Measurements from ENCODE around the gene GTPBP6.
"Not testable (repeated sequence)": the region's sequence is repeated elsewhere in the genome, so short reads cannot be mapped to it uniquely, and the experiment has no call there.

GTPBP6 gene

DNA sequence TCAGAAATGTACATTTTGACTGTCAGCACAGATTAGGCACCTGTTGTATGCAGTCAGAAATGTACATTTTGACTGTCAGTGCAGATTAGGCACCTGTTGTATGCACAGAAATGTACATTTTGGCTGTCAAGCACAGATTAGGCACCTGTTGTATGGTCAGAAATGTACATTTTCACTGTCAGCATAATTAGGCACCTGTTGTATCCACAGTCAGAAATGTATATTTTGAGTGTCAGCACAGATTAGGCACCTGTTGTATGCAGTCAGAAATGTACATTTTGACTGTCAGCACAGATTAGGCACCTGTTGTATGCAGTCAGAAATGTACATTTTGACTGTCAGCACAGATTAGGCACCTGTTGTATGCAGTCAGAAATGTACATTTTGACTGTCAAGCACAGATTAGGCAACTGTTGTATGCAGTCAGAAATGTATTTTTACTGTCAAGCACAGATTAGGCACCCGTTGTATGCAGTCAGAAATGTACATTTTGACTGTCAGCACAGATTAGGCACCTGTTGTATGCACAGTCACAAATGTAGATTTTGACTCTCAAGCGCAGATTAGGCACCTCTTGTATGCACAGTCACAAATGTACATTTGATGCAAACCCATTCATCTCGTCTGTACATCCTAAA lies 11.9 kb downstream of the GTPBP6 start:
- H3K4me3 ChIP-seq (ENCODE audit: low read length); DNase-seq (ENCODE audit: low read depth, low spot score): not testable (repeated sequence)

DNA sequence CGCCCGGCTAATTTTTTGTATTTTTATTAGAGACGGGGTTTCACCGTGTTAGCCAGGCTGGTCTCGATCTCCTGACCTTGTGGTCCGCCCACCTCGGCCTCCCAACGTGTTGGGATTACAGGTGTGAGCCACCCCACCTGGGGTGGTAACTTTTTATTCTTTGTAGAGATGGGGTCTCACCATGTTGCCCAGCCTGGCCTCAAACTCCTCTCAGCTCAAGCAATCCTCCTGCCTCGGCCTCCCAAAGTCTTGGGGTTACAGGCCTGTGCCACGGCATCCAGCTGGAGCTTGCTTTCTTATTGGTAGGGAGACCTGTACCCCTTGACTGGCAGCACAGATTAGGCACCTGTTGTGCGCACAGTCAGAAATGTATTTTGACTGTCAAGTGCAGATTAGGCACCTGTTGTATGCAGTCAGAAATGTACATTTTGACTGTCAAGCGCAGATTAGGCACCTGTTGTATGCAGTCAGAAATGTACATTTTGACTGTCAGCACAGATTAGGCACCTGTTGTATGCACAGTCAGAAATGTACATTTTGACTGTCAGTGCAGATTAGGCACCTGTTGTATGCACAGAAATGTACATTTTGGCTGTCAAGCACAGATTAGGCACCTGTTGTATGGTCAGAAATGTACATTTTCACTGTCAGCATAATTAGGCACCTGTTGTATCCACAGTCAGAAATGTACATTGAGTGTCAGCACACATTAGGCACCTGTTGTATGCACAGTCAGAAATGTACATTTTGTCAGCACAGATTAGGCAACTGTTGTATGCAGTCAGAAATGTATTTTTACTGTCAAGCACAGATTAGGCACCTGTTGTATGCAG lies 12.6 kb downstream of the GTPBP6 start:
- not testable (repeated sequence) for H3K4me3 ChIP-seq (ENCODE audit: low read length); DNase-seq (ENCODE audit: low read depth, low spot score)

DNA sequence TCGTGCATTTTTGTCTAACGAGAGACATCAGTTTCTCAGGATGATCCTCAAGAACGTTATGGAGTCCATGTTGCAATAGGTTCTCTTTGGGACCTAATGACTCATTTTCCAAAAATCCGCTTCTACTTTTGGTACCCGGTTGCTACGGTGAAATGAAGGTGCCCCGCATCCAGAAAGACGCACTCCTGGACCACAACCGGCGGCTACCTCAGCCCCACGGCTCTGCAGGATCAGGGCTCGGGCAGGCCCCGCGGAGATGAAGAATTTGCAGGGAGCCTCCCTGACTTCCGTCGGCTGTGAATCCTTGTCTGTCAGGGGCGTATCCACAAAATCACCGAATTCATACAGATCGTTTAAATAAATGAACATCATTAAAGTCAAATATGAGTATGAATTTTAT lies 15.6 kb downstream of the GTPBP6 start:
- no peak for DNase-seq (ENCODE audit: low read depth, low spot score)

DNA sequence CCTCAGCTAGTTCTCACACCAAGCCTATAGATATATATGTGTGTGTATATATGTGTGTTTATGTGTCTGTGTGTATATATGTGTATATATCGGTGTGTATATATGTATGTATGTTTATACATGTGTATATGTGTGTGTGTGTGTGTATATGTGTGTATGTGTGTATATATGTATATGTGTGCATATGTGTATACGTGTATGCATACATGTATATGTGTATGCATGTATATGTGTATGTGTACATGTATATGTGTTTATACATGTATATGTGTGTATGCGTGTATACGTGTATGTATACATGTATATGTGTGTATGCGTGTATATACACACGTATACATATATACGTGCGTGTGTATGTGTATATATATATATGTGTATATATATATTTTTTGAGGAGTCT lies 18.3 kb downstream of the GTPBP6 start:
- DNase-seq (ENCODE audit: low read depth, low spot score) = no peak
- no peak overlapping the region for H3K4me3 ChIP-seq (ENCODE audit: low read length)

More for the DNA sequence above, 15.6 kb downstream of the GTPBP6 start:
- no peak overlapping the region for H3K4me3 ChIP-seq (ENCODE audit: low read length)

DNA sequence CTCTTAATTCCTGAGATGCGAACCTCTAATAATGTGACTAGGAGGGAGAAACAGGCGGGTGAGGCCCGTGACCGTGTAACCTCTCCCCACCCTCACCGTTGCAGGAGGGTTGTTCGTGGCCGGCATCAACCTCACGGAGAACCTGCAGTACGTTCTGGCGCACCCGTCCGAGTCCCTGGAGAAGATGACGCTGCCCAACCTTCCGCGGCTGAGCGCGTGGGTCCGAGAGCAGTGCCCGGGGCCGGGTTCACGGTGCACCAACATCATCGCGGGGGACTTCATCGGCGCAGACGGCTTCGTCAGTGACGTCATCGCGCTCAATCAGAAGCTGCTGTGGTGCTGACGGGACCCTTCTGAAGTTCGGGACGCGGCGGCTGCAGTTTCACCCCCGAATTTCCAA lies 19.6 kb downstream of the GTPBP6 start:
- DNase-seq (ENCODE audit: low read depth, low spot score) = no peak
- H3K4me3 ChIP-seq (ENCODE audit: low read length) = no peak overlapping the region

DNA sequence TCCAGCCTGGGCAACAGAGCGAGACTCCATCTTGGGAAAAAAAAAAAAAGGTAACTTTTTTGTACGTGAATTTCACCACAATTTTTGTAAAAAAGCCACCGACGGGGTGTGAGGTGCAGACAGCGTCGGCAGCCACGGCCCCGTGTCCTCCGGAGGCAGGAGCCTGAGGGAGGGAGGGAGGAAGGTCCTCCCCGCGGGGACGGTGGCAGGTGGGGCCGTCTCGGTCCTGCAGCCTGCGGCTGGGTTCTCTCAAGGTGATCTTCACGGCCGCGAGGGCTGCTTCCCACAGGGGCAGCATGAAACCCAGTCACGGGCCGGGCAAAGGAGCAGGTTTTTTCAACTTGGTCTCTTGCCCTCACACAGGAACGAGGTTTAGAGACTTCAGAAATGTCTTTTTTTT lies 23.5 kb downstream of the GTPBP6 start:
- no peak for DNase-seq (ENCODE audit: low read depth, low spot score)
- no peak overlapping the region for H3K4me3 ChIP-seq (ENCODE audit: low read length)

DNA sequence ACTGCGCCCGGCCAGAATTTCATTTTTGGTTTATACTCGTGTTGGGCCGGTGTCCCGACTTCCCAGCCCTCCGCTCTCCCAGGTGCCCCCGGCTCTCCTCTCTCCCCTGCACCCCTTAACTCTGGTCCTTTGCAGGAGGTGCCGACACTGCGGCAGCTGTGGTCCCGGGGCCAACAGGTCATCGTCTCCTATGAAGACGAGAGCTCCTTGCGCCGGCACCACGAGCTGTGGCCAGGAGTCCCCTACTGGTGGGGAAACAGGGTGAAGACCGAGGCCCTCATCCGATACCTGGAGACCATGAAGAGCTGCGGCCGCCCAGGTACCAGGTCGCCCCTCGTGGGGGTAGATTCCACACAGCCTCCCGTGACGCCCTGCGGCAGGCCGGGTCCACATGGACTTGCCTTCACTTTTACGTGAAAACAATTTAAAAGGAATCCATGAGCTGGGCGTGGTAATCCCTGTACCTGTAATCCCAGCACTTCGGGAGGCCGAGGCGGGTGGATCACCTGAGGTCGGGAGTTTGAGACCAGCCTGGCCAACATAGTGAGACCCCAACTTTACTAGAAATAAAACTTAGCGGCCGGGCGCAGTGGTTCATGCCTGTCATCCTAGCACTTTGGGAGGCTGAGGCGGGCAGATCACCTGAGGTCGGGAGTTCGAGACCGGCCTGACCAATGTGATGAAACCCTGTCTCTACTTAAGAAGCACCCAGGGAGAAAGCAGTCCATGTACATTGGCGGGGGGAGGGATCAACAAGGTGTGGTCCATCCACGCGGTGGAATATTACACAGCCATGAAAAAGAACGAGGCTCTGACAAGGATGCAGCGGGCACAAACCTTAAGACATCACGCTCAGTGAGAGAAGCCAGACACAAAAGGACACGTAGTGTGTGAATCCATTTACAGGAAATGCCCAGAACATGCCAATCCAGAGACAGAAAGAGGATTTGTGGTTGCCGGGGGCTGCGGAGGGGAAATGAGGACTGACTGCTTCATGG lies 25.4 kb downstream of the GTPBP6 start:
- H3K4me3 ChIP-seq (ENCODE audit: low read length) = no peak overlapping the region
- DNase-seq (ENCODE audit: low read depth, low spot score) = no peak

DNA sequence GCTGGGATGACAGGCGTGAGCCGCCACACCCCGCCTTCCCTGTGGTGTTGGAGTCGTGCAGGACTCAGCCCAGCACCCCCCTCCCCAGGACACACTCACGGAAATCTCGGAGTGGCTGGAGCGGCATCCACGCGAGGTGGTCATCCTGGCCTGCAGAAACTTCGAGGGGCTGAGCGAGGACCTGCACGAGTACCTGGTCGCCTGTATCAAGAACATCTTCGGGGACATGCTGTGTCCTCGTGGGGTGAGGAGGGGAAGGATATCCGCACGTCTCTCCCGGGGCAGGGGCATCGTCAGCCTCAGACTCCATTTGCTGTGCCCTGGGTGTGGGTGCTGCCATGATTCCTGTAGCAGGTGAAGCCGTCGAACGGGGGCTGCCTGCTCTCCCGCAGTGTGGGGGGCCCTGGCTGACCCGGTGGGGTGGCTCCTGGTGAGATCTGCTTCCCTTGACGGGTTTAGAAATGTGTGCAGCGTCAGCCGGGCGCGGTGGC lies 27.1 kb downstream of the GTPBP6 start:
- DNase-seq (ENCODE audit: low read depth, low spot score) = no peak
- no peak overlapping the region for H3K4me3 ChIP-seq (ENCODE audit: low read length)

DNA sequence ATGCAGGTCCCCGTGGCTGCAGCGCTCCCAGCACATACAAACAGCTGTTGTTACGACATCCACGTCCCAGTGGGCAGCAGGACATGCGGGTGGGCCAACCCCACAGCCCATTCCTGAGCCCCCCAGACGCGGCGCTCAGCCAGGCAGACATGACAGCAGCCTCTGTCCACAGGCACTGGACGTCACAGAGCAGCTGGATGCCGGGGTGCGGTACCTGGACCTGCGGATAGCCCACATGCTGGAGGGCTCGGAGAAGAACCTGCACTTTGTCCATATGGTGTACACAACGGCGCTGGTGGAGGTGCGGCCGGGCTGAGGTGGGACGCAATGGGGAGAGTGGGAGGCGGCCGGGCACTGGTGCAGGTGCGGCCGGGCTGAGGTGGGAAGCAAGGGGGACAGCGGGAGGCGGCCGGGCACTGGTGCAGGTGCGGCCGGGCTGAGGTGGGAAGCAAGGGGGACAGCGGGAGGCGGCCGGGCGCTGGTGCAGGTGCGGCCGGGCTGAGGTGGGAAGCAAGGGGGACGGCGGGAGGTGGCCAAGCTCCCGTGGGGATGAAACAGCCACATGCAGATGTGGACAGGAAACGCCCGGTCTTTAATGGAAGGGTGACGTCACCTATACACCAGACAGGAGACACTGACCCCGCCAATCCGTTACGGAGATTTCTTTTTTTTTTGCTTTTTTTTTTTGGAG lies 28.0 kb downstream of the GTPBP6 start:
- no peak overlapping the region for H3K4me3 ChIP-seq (ENCODE audit: low read length)
- no peak for DNase-seq (ENCODE audit: low read depth, low spot score)

DNA sequence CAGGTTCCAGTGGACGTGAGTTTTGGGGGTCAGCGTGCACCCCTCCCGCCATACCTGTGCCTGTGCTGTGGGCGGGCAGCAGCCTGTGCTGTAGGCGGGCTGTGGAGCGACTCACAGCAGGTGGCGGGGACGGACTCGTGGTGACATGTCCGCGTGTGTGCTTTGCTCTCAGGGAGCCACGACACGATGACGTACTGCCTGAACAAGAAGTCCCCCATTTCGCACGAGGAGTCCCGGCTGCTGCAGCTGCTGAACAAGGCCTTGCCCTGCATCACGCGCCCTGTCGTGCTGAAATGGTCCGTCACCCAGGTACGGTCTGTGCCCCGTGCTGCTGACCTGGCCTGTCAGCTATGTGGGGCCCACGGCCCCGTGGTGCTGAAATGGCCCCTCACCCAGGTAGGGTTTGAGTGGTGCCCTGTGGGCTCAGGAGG lies 30.0 kb downstream of the GTPBP6 start:
- no peak overlapping the region for H3K4me3 ChIP-seq (ENCODE audit: low read length)
- DNase-seq (ENCODE audit: low read depth, low spot score) = no peak

DNA sequence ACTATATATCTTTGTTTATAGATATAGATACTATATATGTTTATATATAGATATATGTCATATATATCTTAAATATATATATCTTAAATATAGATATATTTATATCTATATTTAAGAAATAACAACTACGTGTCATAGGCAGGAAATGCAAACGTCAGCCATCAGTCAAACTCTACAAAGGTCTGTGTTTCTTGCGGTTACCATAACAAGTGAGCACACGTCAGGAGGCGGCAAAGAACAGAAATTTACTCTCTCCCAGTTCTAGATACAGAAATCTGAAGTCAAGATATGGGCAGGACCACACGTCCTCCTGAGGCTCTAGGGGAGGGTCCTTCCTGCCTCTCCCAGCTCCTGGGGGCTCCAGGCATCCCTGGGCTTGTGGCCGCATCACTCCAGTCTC lies 30.9 kb downstream of the GTPBP6 start:
- no peak for DNase-seq (ENCODE audit: low read depth, low spot score)
- H3K4me3 ChIP-seq (ENCODE audit: low read length) = no peak overlapping the region

DNA sequence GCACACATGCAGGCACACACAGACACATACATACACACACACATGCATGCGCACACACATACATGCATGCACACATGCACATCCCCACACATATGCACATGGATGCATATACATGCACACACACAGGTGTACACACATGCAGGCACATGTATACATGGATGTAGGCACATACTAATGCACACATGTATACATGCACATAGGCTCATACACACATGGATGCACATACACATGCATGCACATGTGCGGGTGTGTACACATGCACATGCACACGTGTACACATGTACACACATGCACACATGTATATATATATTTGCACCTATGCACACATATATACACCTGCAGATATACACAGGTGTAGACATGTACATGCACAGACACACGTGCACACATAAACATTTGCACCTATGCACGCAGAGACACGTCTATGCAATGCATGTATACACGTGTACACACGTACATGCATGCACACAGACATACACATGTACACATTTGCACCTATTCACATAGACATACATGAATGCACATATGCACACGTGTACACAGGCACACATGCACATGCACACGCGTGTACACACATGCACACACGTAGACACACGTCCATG lies 33.4 kb downstream of the GTPBP6 start:
- H3K4me3 ChIP-seq (ENCODE audit: low read length) = no peak overlapping the region
- no peak for DNase-seq (ENCODE audit: low read depth, low spot score)

DNA sequence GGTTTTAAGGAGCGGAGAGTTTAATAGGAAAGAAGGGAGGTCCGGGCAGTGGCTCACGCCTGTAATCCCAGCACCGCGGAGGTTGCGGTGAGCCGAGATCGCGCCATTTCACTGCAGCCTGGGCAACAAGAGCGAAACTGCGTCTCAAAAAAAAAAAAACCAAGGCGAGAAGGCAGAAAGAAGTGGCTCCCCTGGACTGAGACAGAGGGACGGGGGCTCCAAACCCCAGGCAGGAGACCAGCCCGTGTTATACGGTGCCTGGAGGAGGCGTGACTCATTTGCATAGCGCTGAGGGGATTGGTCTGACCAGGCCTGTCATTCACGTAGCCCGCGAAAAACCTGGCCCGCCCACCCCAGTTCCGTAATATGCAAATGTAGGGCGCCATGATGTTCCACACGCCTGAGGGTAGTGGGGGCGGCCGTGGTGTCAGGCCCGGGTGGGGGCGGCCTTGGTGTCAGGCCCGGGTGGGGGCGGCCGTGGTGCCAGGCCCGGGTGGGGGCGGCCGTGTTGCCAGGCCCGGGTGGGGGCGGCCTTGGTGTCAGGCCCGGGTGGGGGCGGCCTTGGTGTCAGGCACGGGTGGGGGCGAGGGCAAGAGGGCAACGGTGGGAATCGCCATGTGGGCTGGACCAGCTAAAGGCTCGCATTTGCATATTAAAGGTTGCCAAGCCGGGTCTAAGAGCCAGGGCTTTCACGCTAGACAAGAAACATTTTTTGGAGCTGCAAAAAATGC lies 35.3 kb downstream of the GTPBP6 start:
- peak; percentile 92 for DNase-seq (ENCODE audit: low read depth, low spot score)

DNA sequence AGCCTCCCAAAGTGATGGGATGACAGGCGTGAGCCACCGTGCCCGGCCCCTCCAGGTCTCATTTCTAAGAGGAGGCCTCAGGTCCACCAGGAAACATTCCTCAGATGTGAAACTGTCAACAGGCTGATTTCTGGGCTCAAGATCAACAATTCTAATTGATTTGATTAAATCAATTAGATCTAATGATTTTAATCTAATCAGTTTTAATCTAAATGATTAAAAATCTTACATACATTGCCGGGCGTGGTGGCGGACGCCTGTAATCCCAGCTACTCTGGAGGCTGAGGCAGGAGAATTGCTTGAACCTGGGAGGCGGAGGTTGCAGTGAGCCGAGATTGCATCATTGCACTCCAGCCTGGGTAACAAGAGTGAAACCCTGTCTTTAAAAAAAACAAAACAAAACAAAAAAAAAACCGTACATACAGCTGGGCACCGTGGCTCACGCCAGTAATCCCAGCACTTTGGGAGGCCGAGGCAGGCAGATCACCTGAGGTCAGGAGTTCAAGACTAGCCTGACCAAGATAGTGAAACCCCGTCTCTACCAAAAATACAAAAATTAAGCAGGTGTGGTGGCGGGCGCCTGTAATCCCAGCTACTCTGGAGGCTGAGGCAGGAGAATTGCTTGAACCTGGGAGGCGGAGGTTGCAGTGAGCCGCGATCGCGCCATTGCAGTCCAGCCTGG lies 36.5 kb downstream of the GTPBP6 start:
- H3K4me3 ChIP-seq (ENCODE audit: low read length); DNase-seq (ENCODE audit: low read depth, low spot score): not testable (repeated sequence)

More for the DNA sequence above, 35.3 kb downstream of the GTPBP6 start:
- H3K4me3 ChIP-seq (ENCODE audit: low read length) = peak overlapping the region; percentile 60

DNA sequence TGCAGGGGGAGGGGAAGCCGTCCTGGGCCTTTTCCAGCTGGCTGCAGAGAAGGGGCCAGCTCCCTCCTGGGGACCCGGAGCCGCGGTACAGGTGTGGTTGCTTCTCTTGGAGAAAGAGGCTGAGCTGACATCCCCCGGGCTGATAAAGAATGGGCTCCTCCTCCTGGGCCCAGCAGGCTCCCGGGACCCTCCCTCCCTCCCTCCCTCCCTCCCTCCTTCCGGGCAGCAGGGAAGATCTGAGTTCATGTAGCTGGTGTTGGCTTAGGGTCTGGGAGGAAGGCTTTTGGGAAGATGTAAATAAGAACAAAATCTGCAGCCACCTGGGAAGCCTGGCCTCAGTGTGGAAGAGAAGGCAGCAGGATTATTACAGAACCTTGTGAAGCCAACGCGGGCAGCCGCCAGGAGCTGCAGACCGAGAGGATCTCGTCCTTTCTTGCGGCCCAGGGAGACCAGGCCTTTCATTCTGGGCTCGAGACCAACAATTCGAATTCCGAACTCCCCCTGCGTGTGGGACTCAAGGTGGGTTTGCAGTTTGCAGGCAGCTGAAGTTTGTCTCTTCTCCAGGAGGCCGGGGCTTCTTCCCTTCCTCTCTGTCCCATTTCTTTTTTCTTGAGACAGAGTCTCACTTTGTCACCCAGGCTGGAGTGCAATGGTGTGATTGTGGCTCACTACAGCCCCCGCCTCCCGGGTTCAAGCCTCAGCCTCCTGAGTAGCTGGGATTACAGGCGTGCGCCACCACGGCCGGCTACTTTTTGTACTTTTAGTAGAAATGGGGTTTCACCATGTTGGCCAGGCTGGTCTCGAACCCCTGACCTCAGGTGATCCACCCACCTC lies 37.2 kb downstream of the GTPBP6 start, which contains the start of gene PLCXD1:
PLCXD1 (plus strand) TSS at position 216 of the 834 bp plus-strand sequence. CDS start 2,807 bp downstream, outside the sequence.
- peak within 1 kb of the TSS; percentile 7 for H3K4me3 ChIP-seq (ENCODE audit: low read length)
- peak; percentile 21 for DNase-seq (ENCODE audit: low read depth, low spot score)

DNA sequence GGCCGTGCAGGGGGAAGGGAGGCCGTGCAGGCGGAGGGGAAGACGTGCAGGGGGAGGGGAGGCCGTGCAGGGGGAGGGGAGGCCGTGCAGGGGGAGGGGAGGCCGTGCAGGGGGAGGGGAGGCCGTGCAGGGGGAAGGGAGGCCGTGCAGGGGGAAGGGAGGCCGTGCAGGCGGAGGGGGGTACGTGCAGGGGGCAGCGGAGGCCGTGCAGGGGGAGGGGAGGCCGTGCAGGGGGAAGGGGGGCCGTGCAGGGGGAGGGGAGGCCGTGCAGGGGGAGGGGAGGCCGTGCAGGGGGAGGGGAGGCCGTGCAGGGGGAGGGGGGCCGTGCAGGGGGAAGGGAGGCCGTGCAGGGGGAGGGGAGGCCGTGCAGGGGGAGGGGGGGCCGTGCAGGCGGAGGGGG lies 37.9 kb downstream of the GTPBP6 start:
- DNase-seq (ENCODE audit: low read depth, low spot score); H3K4me3 ChIP-seq (ENCODE audit: low read length): not testable (repeated sequence)
